GM12872 (cell line): Measurements from ENCODE around the gene PIGU.

ENCODE experiments used
- TF ChIP-seq, protein P1 (sequence below): IDR thresholded peaks from 3 replicates; pipeline ENCODE4 v1.5.1; 2011; ENCODE audit warnings: low read depth, mild to moderate bottlenecking, low read length, moderate library complexity; ENCODE audit not compliant: insufficient read depth

PIGU gene

DNA sequence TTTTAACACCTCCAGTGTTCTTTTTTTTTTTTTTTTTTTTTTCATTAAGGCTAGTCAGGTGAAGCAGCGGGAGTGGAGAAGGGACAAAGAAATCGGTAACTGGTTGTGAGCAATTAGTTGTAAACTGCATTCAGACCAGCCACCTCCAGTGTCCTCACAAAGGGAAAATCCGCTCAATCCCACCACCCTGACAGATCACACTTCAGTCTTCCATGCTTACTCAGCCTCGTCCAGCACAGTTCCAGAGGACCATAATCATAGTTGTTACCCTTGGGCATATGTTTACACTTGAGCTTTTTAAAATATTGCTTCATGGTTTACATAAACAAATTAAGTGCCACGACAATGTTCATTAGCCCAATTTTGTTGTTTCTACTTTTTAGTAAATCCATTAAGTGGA, 150.4 kb downstream of the PIGU start:
- TF ChIP-seq, protein P1, sequence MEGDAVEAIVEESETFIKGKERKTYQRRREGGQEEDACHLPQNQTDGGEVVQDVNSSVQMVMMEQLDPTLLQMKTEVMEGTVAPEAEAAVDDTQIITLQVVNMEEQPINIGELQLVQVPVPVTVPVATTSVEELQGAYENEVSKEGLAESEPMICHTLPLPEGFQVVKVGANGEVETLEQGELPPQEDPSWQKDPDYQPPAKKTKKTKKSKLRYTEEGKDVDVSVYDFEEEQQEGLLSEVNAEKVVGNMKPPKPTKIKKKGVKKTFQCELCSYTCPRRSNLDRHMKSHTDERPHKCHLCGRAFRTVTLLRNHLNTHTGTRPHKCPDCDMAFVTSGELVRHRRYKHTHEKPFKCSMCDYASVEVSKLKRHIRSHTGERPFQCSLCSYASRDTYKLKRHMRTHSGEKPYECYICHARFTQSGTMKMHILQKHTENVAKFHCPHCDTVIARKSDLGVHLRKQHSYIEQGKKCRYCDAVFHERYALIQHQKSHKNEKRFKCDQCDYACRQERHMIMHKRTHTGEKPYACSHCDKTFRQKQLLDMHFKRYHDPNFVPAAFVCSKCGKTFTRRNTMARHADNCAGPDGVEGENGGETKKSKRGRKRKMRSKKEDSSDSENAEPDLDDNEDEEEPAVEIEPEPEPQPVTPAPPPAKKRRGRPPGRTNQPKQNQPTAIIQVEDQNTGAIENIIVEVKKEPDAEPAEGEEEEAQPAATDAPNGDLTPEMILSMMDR = no peak

DNA sequence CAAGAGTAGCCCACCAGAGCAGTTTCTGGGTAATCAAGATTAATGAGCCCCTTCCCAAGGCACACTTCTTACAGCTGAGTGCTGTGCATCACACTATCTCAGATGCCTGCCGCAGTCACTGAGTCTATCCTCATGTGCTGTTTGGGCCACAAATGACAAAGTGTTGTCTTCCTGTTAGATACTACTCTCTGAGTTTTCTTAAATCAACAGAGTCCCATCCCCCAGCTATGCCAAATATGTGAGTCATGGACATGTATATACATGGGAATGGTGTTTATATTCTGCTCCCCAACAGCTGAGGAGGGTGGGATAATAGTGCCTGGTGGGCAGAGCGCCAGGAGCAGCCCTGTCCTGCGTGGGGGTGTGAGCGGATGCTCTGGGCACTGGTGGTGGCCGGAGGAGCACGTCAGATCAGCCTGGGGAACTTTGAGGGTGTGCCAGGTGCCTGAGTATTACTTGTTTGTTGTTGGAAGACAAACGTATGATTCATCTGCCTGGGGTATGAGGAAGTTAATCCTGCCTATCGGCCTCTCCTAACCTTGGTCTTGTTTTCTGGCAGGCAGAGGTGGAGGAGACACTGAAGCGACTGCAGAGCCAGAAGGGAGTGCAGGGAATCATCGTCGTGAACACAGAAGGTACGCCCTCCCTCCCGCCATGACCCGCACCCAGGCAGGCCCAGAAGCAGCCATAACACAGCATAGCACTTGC, 151.0 kb downstream of the PIGU start:
- TF ChIP-seq, protein P1 = no peak

DNA sequence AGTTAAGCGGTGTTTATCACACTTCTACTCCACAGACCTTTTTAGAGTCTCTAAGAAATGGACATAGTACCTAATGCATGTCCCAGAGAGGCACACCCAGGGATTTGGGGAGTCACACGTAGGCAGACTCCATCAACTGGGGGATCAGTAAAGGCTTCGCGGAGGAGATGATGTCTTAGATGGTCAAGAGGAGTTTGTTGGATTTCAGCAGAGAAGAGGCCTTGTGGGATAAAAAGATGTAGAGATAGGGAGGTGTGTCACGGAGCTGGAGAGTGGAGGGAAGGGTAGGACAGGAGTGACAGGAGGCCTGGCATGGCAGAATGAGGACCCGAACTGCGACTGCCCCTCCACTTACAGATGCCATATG, 151.6 kb downstream of the PIGU start:
- TF ChIP-seq, protein P1 = no peak

DNA sequence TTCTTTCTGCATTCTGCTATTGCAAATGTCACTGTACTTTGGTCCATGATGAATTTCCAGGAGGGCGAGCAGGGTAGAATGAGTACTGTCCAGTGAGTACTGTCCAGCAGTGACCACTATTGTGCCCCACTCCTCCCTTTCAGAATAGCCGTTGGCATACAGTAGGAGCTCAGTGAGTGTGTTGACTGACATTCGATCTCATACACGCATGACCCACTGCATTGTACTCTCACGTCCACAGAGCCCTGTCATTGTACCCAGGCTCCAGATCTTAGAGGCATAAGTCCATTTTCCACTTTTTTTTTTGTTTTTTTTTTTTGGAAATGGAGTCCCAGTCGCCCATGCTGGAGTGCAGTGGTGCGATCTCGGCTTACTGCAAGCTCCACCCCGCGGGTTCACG, 152.5 kb downstream of the PIGU start:
- TF ChIP-seq, protein P1 = no peak

DNA sequence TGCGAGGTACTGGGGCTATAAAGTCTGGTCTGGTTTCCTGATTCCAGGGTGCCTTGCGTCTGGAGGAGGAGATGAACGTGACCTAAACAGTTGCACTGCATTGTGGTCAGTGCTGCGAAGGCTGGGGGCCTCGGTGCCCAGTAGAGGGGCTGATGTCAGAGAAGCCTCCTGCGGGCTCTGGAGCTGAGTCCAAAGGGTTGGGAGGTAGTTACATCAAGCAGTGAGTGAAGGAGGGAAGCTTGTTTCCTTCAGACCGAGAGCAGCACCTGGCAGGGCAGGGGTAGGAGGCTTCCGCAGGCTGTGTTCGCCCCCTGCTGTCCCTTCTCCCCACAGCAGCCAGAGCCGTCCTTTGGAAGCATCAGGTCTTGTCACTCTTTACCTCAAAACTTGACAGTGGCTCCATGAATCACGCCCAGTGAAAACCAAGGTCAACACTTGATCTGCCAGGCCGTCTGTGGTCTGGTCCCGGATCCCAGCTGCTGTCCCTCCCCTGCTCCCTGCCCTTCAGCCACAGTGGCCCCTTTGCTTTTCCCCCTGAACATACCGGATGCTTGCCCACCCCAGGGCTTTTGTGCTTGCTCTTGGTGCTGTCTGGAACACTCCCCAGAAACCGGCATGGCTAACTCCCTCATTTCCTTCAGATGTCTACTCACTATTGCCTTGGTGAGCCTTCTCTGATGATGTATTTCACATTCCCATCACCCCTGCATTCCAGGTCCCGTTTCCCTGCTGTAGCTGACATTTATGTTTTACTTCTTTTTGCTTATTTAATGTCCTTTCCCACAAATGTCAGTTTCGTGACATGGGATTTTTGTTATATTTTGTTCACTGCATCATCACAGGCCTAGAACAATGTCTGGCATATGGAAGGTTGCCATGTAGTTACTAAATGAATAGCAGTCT, 153.7 kb downstream of the PIGU start:
- TF ChIP-seq, protein P1 = peak; percentile 93

DNA sequence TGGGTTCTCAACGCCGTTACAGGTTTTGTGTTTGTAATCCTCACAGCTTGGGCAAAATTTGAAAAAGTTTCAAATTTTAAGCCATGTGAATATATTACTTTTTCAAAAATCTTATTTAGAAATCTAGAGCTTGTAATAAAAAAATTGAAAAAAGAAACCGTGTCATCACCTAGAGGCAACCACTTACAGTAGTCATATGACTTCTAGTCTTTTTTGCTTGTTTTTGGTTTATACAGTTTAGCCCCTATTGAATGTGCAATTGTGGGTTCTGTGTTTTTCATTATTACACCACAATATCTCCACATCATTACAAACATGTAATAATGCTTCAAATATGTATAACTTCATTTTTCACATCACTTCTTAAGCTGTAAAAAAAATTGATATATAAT, 159.8 kb downstream of the PIGU start:
- TF ChIP-seq, protein P1 = no peak

DNA sequence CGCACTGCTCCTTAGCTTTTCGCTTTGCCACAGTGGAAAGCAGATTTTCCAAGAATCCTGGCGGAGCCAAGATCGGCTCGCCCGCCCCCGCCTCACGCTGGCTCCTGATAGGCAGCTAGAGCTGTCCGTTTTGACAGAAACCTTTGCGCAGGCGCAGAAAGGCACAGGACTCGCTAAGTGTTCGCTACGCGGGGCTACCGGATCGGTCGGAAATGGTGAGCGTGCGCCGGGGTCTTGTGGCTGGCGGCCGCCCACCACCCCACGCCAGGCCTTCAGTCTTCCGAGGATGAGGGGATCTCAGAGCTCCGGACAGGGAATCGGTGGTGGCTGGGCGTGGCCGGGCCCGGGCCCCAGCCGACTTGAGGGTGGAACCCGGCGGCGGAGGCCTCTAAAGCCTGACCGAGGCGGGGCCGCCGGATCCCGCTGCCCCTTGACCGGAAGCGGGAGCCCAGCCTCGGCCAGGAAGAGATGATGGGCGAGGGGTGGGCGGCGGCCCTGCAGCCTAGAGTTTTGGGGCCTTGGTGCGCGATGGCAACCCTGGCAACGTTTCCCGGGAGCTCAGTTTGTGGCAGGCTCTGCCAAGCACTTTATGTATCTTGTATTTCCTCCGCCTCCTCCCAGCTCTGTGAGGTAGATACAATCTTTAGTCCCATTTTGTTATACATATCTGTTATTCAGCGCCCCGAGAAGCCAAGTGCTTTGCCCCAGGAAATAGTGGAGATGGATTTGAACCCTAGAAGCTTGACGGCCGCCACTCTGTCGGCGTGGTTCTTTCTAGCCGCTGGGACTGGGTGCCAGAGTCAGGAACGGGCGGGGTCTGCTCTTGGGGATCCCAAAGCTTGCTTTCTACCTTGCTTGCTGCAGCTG, 160.4 kb downstream of the PIGU start, which contains the start of gene DYNLRB1:
Gene DYNLRB1, plus strand, starts transcription at position 176 of the 867 bp plus-strand sequence. Its CDS starts 37 bp downstream, at position 213.
- TF ChIP-seq, protein P1 = no peak
